GM23338 (cell line): ENCODE results near the gene PLCXD3.

Experiments
- CREB1 ChIP-seq: fragments of 250-450 bp; sonication (Bioruptor Pico); IDR thresholded peaks from 2 replicates; pipeline ENCODE4 v1.5.0; 2020; ENCODE audit warnings: low read depth, mild to moderate bottlenecking, moderate library complexity
- CTCF ChIP-seq, 2 experiments: fragments of 200-600 bp in 1 of 2; sonication (generic) in 1 of 2; conservative IDR thresholded peaks; 2 replicates each; pipeline versions ENCODE4 v1.5.1 to v1.6.1; 2016 to 2017; ENCODE audit warnings: antibody characterized with exemption in 2 of 2, low read depth in 2 of 2, mild to moderate bottlenecking in 2 of 2, moderate library complexity in 1 of 2
- EZH2 ChIP-seq: fragments of 200-600 bp; sonication (generic); IDR thresholded peaks from one replicate; pipeline ENCODE4 v1.8.0; 2017; ENCODE audit warnings: antibody characterized with exemption, mild to moderate bottlenecking, low read depth; ENCODE audit not compliant: unreplicated experiment
- EZH2phosphoT487 ChIP-seq: fragments of 200-600 bp; sonication (generic); IDR thresholded peaks from one replicate; pipeline ENCODE4 v1.8.1; 2018; ENCODE audit warnings: antibody characterized with exemption; ENCODE audit not compliant: unreplicated experiment
- JUNB ChIP-seq: IDR thresholded peaks from one replicate; pipeline ENCODE4 v1.6.1; 2016; ENCODE audit warnings: antibody characterized with exemption; ENCODE audit not compliant: unreplicated experiment
- NANOG ChIP-seq: IDR thresholded peaks from 2 replicates; pipeline ENCODE4 v1.6.1; 2016; ENCODE audit warnings: antibody characterized with exemption, borderline replicate concordance
- POLR2AphosphoS5 ChIP-seq: IDR thresholded peaks from 2 replicates; pipeline ENCODE4 v1.6.1; 2016; ENCODE audit warnings: antibody characterized with exemption, low read depth
- ZNF114 ChIP-seq: fragments of 250-450 bp; sonication (Bioruptor Pico); IDR thresholded peaks from 2 replicates; pipeline ENCODE4 v1.5.0; 2020; ENCODE audit warnings: mild to moderate bottlenecking, moderate library complexity
- ZNF331 ChIP-seq: fragments of 250-450 bp; sonication (Bioruptor Pico); IDR thresholded peaks from 2 replicates; pipeline ENCODE4 v1.5.0; 2020; ENCODE audit warnings: low read depth, mild to moderate bottlenecking, moderate library complexity
- TF ChIP-seq, protein P1 (sequence below): IDR thresholded peaks from 2 replicates; pipeline ENCODE4 v1.6.1; 2016; ENCODE audit warnings: antibody characterized with exemption
- TF ChIP-seq, protein P2 (sequence below): IDR thresholded peaks from one replicate; pipeline ENCODE4 v1.6.1; 2018; ENCODE audit warnings: antibody characterized with exemption; ENCODE audit not compliant: unreplicated experiment
- TF ChIP-seq, protein P3 (sequence below): fragments of 250-450 bp; sonication (Bioruptor Pico); IDR thresholded peaks from 2 replicates; pipeline ENCODE4 v1.5.0; 2020; ENCODE audit warnings: mild to moderate bottlenecking, moderate library complexity

GRCh38 chr5:41511241-41511640, 840 bp upstream of the PLCXD3 start:
- TF ChIP-seq CTCF (conservative IDR thresholded peaks at IDR 0.05; ENCODE audit: low read depth in 2 of 2), result no peak
- TF ChIP-seq POLR2AphosphoS5, result no peak
- TF ChIP-seq EZH2, result no peak
- TF ChIP-seq JUNB, result no peak
- TF ChIP-seq, protein P1, sequence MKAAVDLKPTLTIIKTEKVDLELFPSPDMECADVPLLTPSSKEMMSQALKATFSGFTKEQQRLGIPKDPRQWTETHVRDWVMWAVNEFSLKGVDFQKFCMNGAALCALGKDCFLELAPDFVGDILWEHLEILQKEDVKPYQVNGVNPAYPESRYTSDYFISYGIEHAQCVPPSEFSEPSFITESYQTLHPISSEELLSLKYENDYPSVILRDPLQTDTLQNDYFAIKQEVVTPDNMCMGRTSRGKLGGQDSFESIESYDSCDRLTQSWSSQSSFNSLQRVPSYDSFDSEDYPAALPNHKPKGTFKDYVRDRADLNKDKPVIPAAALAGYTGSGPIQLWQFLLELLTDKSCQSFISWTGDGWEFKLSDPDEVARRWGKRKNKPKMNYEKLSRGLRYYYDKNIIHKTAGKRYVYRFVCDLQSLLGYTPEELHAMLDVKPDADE, result no peak
- TF ChIP-seq EZH2phosphoT487, result no peak
- TF ChIP-seq, protein P2, sequence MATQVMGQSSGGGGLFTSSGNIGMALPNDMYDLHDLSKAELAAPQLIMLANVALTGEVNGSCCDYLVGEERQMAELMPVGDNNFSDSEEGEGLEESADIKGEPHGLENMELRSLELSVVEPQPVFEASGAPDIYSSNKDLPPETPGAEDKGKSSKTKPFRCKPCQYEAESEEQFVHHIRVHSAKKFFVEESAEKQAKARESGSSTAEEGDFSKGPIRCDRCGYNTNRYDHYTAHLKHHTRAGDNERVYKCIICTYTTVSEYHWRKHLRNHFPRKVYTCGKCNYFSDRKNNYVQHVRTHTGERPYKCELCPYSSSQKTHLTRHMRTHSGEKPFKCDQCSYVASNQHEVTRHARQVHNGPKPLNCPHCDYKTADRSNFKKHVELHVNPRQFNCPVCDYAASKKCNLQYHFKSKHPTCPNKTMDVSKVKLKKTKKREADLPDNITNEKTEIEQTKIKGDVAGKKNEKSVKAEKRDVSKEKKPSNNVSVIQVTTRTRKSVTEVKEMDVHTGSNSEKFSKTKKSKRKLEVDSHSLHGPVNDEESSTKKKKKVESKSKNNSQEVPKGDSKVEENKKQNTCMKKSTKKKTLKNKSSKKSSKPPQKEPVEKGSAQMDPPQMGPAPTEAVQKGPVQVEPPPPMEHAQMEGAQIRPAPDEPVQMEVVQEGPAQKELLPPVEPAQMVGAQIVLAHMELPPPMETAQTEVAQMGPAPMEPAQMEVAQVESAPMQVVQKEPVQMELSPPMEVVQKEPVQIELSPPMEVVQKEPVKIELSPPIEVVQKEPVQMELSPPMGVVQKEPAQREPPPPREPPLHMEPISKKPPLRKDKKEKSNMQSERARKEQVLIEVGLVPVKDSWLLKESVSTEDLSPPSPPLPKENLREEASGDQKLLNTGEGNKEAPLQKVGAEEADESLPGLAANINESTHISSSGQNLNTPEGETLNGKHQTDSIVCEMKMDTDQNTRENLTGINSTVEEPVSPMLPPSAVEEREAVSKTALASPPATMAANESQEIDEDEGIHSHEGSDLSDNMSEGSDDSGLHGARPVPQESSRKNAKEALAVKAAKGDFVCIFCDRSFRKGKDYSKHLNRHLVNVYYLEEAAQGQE, result no peak
- TF ChIP-seq, protein P3, sequence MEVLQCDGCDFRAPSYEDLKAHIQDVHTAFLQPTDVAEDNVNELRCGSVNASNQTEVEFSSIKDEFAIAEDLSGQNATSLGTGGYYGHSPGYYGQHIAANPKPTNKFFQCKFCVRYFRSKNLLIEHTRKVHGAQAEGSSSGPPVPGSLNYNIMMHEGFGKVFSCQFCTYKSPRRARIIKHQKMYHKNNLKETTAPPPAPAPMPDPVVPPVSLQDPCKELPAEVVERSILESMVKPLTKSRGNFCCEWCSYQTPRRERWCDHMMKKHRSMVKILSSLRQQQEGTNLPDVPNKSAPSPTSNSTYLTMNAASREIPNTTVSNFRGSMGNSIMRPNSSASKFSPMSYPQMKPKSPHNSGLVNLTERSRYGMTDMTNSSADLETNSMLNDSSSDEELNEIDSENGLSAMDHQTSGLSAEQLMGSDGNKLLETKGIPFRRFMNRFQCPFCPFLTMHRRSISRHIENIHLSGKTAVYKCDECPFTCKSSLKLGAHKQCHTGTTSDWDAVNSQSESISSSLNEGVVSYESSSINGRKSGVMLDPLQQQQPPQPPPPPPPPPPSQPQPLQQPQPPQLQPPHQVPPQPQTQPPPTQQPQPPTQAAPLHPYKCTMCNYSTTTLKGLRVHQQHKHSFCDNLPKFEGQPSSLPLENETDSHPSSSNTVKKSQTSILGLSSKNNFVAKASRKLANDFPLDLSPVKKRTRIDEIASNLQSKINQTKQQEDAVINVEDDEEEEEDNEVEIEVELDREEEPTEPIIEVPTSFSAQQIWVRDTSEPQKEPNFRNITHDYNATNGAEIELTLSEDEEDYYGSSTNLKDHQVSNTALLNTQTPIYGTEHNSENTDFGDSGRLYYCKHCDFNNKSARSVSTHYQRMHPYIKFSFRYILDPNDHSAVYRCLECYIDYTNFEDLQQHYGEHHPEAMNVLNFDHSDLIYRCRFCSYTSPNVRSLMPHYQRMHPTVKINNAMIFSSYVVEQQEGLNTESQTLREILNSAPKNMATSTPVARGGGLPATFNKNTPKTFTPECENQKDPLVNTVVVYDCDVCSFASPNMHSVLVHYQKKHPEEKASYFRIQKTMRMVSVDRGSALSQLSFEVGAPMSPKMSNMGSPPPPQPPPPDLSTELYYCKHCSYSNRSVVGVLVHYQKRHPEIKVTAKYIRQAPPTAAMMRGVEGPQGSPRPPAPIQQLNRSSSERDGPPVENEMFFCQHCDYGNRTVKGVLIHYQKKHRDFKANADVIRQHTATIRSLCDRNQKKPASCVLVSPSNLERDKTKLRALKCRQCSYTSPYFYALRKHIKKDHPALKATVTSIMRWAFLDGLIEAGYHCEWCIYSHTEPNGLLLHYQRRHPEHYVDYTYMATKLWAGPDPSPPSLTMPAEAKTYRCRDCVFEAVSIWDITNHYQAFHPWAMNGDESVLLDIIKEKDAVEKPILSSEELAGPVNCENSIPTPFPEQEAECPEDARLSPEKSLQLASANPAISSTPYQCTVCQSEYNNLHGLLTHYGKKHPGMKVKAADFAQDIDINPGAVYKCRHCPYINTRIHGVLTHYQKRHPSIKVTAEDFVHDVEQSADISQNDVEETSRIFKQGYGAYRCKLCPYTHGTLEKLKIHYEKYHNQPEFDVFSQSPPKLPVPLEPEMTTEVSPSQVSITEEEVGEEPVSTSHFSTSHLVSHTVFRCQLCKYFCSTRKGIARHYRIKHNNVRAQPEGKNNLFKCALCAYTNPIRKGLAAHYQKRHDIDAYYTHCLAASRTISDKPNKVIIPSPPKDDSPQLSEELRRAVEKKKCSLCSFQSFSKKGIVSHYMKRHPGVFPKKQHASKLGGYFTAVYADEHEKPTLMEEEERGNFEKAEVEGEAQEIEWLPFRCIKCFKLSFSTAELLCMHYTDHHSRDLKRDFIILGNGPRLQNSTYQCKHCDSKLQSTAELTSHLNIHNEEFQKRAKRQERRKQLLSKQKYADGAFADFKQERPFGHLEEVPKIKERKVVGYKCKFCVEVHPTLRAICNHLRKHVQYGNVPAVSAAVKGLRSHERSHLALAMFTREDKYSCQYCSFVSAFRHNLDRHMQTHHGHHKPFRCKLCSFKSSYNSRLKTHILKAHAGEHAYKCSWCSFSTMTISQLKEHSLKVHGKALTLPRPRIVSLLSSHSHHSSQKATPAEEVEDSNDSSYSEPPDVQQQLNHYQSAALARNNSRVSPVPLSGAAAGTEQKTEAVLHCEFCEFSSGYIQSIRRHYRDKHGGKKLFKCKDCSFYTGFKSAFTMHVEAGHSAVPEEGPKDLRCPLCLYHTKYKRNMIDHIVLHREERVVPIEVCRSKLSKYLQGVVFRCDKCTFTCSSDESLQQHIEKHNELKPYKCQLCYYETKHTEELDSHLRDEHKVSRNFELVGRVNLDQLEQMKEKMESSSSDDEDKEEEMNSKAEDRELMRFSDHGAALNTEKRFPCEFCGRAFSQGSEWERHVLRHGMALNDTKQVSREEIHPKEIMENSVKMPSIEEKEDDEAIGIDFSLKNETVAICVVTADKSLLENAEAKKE, result no peak
- no peak for TF ChIP-seq NANOG
- no peak for TF ChIP-seq CREB1
- TF ChIP-seq ZNF331 (CRISPR knock-in tag), result no peak
- TF ChIP-seq ZNF114, result no peak
